HCT116 (cell line): ENCODE results near the gene HECW1. TPM values are rescaled to one million over a fixed set of nuclear protein-coding genes. Genes with fewer than 3 reads are reported as not detected.

Experiments
- ATAC-seq: fragments of 200-7000 bp; cut with Tn5 transposase; 2 replicates; pipeline ENCODE4 v1.9.1; 2020; ENCODE audit warnings: mild to moderate bottlenecking, moderate library complexity
- BruUV-seq: library from RNA; stranded (reverse); fragments of 400-500 nt; replicated peaks from 2 replicates; lab custom pipeline; 2021; lab: Mats Ljungman, UMichigan
- CTCF ChIA-PET: fragments of 300-600 bp; sonication (Branson Sonifier 250); formaldehyde crosslinking; loops from one replicate; lab custom pipeline; 2021; ENCODE audit warnings: antibody characterized with exemption; lab: Charles Lee
- POLR2A ChIA-PET: fragments of 300-600, 350-600 bp; sonication (Branson Sonifier 250); formaldehyde crosslinking; loops from one replicate; lab custom pipeline; 2021; ENCODE audit warnings: antibody characterized with exemption; lab: Charles Lee
- RAD21 ChIA-PET, 2 experiments: fragments of 300-600 bp; sonication (Branson Sonifier 250); formaldehyde crosslinking; loops; one replicate each; lab custom pipeline; 2023; ENCODE audit warnings: low total read pairs in 2 of 2; ENCODE audit not compliant: uncharacterized antibody in 2 of 2, unreplicated experiment in 2 of 2, low non-redundant PET in 1 of 2; lab: Charles Lee
- DNase-seq: peaks from one replicate; pipeline ENCODE4 v3.0.0-alpha.2; 2010; ENCODE audit warnings: low read depth, low spot score
- H2AFZ ChIP-seq: fragments of 200-600 bp; shearing (Covaris generic), sonication (generic); 2 replicates; pipeline ENCODE4 v1.6.1; 2017; ENCODE audit warnings: low read depth, mixed run types, mixed read lengths, antibody characterized with exemption, low read length; ENCODE audit not compliant: poor library complexity, severe bottlenecking
- H3K27ac ChIP-seq: 2 replicates; pipeline ENCODE4 v1.5.1; 2012; ENCODE audit warnings: low read depth, low read length
- H3K27me3 ChIP-seq: fragments of 200-600 bp; sonication (generic); 2 replicates; pipeline ENCODE4 v1.6.1; 2016; ENCODE audit warnings: mixed run types, low read length, mixed read lengths; ENCODE audit not compliant: insufficient read depth
- H3K36me3 ChIP-seq, 2 experiments: fragments of 200-500 bp in 1 of 2; fragments of 200-600 bp in 1 of 2; sonication (Bioruptor generic) in 1 of 2; sonication (generic) in 1 of 2; 2 replicates each; pipeline versions ENCODE4 v1.5.1 to v1.6.1; 2014 to 2016; ENCODE audit warnings: low read length in 2 of 2, inconsistent platforms in 1 of 2, mixed read lengths in 1 of 2, mixed run types in 1 of 2; ENCODE audit not compliant: insufficient read depth in 2 of 2, control insufficient read depth in 1 of 2
- H3K4me1 ChIP-seq, 2 experiments: fragments of 200-600 bp in 1 of 2; sonication (generic) in 1 of 2; 2 replicates each; pipeline versions ENCODE4 v1.5.1 to v1.6.1; 2012 to 2017; ENCODE audit warnings: low read length in 2 of 2, inconsistent platforms in 1 of 2, mild to moderate bottlenecking in 1 of 2, mixed read lengths in 1 of 2, mixed run types in 1 of 2, moderate library complexity in 1 of 2; ENCODE audit not compliant: insufficient read depth in 2 of 2, control insufficient read depth in 1 of 2
- H3K4me2 ChIP-seq: fragments of 200-600 bp; sonication (generic); 2 replicates; pipeline ENCODE4 v1.6.1; 2017; ENCODE audit warnings: mixed run types, low read length, mixed read lengths
- H3K4me3 ChIP-seq, 2 experiments: fragments of 200-600 bp in 1 of 2; sonication (generic) in 1 of 2; replicated peaks in 1 of 2; 2 replicates each; pipeline ENCODE4 v1.5.1; 2011 to 2016; ENCODE audit warnings: low read length in 2 of 2, control low read depth in 1 of 2, low read depth in 1 of 2, mild to moderate bottlenecking in 1 of 2, mixed read lengths in 1 of 2, mixed run types in 1 of 2
- H3K79me2 ChIP-seq: fragments of 200-600 bp; sonication (generic); 2 replicates; pipeline ENCODE4 v1.6.1; 2017; ENCODE audit warnings: mild to moderate bottlenecking, mixed run types, low read length, moderate library complexity, mixed read lengths; ENCODE audit not compliant: insufficient read depth
- H3K9ac ChIP-seq: fragments of 200-600 bp; sonication (generic); 2 replicates; pipeline ENCODE4 v1.6.1; 2016; ENCODE audit warnings: low read length, mixed read lengths
- H3K9me2 ChIP-seq: fragments of 200-600 bp; sonication (generic), shearing (Covaris generic); 2 replicates; pipeline ENCODE4 v1.6.1; 2017; ENCODE audit warnings: mixed run types, mild to moderate bottlenecking, moderate library complexity; ENCODE audit not compliant: insufficient read depth
- H3K9me3 ChIP-seq, 2 experiments: fragments of 200-500 bp in 1 of 2; fragments of 200-600 bp in 1 of 2; sonication (Bioruptor generic) in 1 of 2; sonication (generic) in 1 of 2; 2 replicates each; pipeline ENCODE4 v1.6.1; 2014 to 2017; ENCODE audit warnings: low read length in 2 of 2, mixed read lengths in 2 of 2, inconsistent platforms in 1 of 2, low read depth in 1 of 2, mild to moderate bottlenecking in 1 of 2, mixed run types in 1 of 2, moderate library complexity in 1 of 2; ENCODE audit not compliant: control insufficient read depth in 1 of 2, insufficient read depth in 1 of 2
- H4K20me1 ChIP-seq: fragments of 200-600 bp; sonication (generic), shearing (Covaris generic); 2 replicates; pipeline ENCODE4 v1.6.1; 2017; ENCODE audit warnings: mixed run types, mild to moderate bottlenecking, moderate library complexity; ENCODE audit not compliant: insufficient read depth
- EGR1 ChIP-seq: IDR thresholded peaks from 2 replicates; pipeline ENCODE4 v1.6.1; 2012; ENCODE audit warnings: low read depth
- EZH2phosphoT487 ChIP-seq: fragments of 200-600 bp; IDR thresholded peaks from 2 replicates; pipeline ENCODE4 v1.6.1; 2018; ENCODE audit warnings: antibody characterized with exemption, borderline replicate concordance
- FOSL1 ChIP-seq: IDR thresholded peaks from 2 replicates; pipeline ENCODE4 v1.6.1; 2012; ENCODE audit warnings: low read depth
- POLR2A ChIP-seq: IDR thresholded peaks from 2 replicates; pipeline ENCODE4 v1.7.0; 2011; ENCODE audit warnings: borderline replicate concordance; ENCODE audit not compliant: insufficient read depth, insufficient read length; ENCODE audit errors: extremely low read depth
- POLR2AphosphoS5 ChIP-seq: IDR thresholded peaks from 2 replicates; pipeline ENCODE4 v1.6.1; 2011; ENCODE audit warnings: mild to moderate bottlenecking, low read depth, low read length, moderate library complexity
- RAD21 ChIP-seq: IDR thresholded peaks from 2 replicates; pipeline ENCODE4 v1.6.1; 2012; ENCODE audit warnings: low read depth, mild to moderate bottlenecking
- SIN3A ChIP-seq: IDR thresholded peaks from 2 replicates; pipeline ENCODE4 v1.6.1; 2012; ENCODE audit warnings: low read depth
- intact Hi-C: fragments of 100-400 bp; cut with micrococcal nuclease; formaldehyde crosslinking; loops from 2 replicates; pipeline ENCODE4 v1.10.0; 2022
- total RNA-seq: library from RNA; stranded (reverse); gene quantifications from one replicate; pipeline ENCODE4 v1.2.1, GENCODE V29; 2021; ENCODE audit not compliant: unreplicated experiment
- TF ChIP-seq, protein P1 (sequence below): IDR thresholded peaks from 2 replicates; pipeline ENCODE4 v1.6.1; 2012

HECW1 gene
- total RNA-seq, 1 experiment from 2014 or later = 5.6 TPM

- Histone ChIP-seq H4K20me1 (no peaks in the 10 kb centered on the region), H2AFZ (no peak overlapping the region), H3K36me3 (no peaks in the 10 kb centered on the region), H3K9me3 (no peaks in the 10 kb centered on the region), H3K9ac (no peak overlapping the region), H3K79me2 (no peaks in the 10 kb centered on the region), H3K9me2 (no peaks in the 10 kb centered on the region), H3K4me2 (no peak overlapping the region), H3K4me3 (no peak overlapping the region), H3K27me3 (no peaks in the 10 kb centered on the region), H3K27ac (no peak overlapping the region), H3K4me1 (peaks cover 11 to 21% of the 10 kb centered on the region in 2 experiments; a peak in 3 of 4 replicates)
- ATAC-seq = no peak
- no TSS peak for BruUV-seq
- DNase-seq = no peak
- TF ChIP-seq POLR2A (no peak), FOSL1 (no peak)
- TF ChIP-seq, protein P1, sequence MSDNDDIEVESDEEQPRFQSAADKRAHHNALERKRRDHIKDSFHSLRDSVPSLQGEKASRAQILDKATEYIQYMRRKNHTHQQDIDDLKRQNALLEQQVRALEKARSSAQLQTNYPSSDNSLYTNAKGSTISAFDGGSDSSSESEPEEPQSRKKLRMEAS = no peak
- ChIA-PET RAD21 (no interaction called here), CTCF (interaction anchor here (0.8 to 3.7 kb wide), 2 partner anchors 14 kb away, joined by 3 to 18 read pairs; no protein-coding TSS in a partner anchor), POLR2A (no interaction called here)
- intact Hi-C loops = no loop called here
Observed at GRCh38 chr7:43247757-43248156, 135.3 kb downstream of the HECW1 start.

DNA sequence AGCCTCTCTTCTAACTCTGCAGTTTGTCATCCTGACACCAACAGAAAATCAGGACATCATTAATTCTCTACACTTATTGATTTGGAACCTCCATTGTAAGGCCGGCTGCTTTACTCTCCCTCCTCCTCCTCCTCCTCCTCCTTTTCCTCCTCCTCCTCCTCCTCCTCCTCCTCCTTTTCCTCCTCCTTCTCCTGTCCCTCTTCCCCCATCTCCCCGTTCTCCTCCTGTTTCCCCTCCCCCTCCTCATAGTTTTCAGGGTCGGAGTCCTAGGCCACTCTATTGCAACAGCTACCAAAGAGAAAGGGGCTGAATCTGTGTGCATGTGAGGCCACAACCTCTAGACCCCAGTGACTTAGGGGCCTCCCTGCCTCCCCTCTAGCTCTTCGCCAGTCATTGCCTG is 136.1 kb downstream of the HECW1 start:
- H3K27ac ChIP-seq = peak overlapping the region; percentile 48
- no peak for ATAC-seq
- H3K9ac ChIP-seq = peak overlapping the region; percentile 62
- TF ChIP-seq SIN3A (no peak), EZH2phosphoT487 (no peak), RAD21 (no peak), POLR2AphosphoS5 (no peak), EGR1 (no peak)
- TF ChIP-seq, all 23 proteins: peak for 0
- BruUV-seq = TSS peak; percentile 64
- POLR2A ChIA-PET = interaction anchor here (0.6 to 1.1 kb wide), 2 partner anchors 248 to 317 kb away, joined by 3 read pairs; partner anchors contain the start of genes MRPL32 and PSMA2
- peak overlapping the region; percentile 94 for H2AFZ ChIP-seq
- H3K27me3 ChIP-seq = no peaks in the 10 kb centered on the region
- no peaks in the 10 kb centered on the region for H3K36me3 ChIP-seq
- H3K9me2 ChIP-seq = no peaks in the 10 kb centered on the region
- peak overlapping the region; percentile 95 for H3K4me2 ChIP-seq
- peaks cover 11 to 21% of the 10 kb centered on the region in 2 experiments; a peak in 3 of 4 replicates for H3K4me1 ChIP-seq
- CTCF ChIA-PET = interaction anchor here (1.2 to 3.7 kb wide), 2 partner anchors 13 to 307 kb away, joined by 3 to 18 read pairs; no protein-coding TSS in a partner anchor
- no peaks in the 10 kb centered on the region for H3K79me2 ChIP-seq
- no peak for DNase-seq
- H3K9me3 ChIP-seq = no peaks in the 10 kb centered on the region
- RAD21 ChIA-PET = interaction anchor here in 1 of 2 experiments (0.6 kb wide), 1 partner anchor 206 kb away, joined by 3 read pairs; no protein-coding TSS in a partner anchor
- intact Hi-C loops = no loop called here
- H4K20me1 ChIP-seq = no peaks in the 10 kb centered on the region
- peak overlapping the region; percentile 56 to 68 for H3K4me3 ChIP-seq
